SU-DHL-6 (cell line): ENCODE measurements around the gene SMG7.

Source experiments
- CTCF ChIP-seq: fragments of 200-600 bp; sonication (generic); IDR thresholded peaks from one replicate; pipeline ENCODE4 v1.5.1; 2017; ENCODE audit warnings: antibody characterized with exemption, mild to moderate bottlenecking, low read length, moderate library complexity; ENCODE audit not compliant: insufficient read depth, poor library complexity, severe bottlenecking
- EZH2phosphoT487 ChIP-seq: fragments of 200-600 bp; sonication (generic), shearing (Covaris generic); conservative IDR thresholded peaks from 2 replicates; pipeline ENCODE4 v1.6.1; 2018; ENCODE audit warnings: mild to moderate bottlenecking, antibody characterized with exemption, low read length, moderate library complexity, mixed read lengths

GRCh38 chr1:183431840-183432547 is 40.3 kb upstream of the SMG7 start:
- TF ChIP-seq CTCF (no peak), EZH2phosphoT487 (no peak)
